Umbilical cord (tissue), 2 donors: ENCODE results near the gene PRKAR2B. TPM values are rescaled to one million over a fixed set of nuclear protein-coding genes. Genes with fewer than 3 reads are reported as not detected.
"Not testable (repeated sequence)": the region's sequence is repeated elsewhere in the genome, so short reads cannot be mapped to it uniquely, and the experiment has no call there.

Experiments
- DNase-seq: peaks from one replicate; pipeline ENCODE4 v3.0.0-alpha.2; 2015; ENCODE audit warnings: low spot score
- total RNA-seq: library from RNA; depleted of rRNA; stranded (reverse); fragments of >200 nt; gene quantifications from one replicate; pipeline ENCODE4 v1.2.3, GENCODE V29; 2014; ENCODE audit warnings: low replicate concordance; ENCODE audit not compliant: insufficient read depth

PRKAR2B gene
- total RNA-seq, 1 donor from 2014 or later, result 5.8 TPM

DNA sequence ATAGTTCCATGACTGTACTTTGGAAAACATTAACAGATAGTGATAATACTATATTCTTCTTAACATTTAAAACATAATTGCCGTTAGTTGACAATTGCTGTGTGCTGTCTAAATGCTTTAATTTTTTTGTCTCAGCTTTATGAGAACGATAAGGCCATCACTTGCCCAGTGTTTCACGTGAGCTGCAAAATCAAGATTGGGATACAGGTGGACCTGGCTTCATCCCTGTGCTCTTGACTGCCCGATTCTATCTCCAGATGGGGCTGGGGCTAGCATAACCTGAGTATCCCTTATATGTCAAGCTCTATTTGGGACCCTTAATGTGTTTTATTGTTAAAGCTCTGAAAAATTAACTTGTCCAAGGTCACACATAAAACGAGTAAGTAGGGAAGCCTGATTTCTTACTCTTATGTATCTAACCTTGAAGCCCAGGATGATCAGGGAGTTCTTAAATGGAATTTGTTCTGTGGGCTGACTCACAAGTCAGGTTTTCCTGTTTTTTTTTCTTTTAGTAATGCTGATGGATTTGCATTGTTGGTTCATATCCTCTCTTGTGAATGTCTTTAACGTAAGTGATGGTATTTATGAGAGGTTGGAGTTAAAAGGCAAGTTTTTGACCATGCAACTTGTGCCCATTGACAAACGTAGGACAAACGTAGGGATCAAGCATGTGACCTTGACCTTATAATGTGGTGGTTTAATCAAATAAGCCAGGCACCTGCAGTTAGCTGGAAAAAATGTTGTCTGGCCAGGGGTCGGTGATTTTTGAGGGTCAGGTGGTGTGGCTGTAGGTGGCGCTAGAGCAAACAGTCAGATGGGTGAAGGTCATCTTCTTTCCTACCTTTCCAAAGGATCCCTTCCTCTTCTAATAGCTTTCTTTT lies 3.6 kb downstream of the PRKAR2B start:
- DNase-seq, result no peak

DNA sequence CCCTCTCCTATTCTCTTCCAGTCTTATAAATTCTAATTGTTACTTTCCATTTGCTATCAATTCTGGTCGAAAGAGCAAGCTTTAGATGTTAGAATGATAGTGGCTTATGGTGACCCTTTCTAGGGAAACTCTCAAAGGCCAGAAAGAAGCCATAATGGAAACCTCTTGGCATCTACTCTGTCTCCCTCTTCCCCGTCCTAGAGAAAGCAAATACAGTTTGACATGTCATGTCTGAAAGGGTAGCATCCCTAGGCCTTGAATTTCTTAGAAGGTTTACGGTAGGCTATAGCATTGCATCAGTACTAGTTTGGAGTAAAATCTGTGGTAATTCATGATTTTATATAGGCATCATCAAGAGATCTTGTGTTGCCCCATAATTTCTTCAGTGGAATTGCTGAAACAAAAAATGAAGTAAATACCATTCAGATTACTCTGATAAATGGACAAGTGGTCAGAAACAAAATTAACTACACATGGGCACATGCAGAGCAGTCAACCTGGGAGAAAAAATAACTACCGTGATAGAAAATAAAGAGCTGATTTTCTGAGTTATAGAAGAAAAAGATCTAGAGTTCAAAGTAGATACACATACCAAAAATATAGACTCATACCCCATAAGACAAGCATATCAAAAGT lies 4.4 kb downstream of the PRKAR2B start:
- no peak for DNase-seq

DNA sequence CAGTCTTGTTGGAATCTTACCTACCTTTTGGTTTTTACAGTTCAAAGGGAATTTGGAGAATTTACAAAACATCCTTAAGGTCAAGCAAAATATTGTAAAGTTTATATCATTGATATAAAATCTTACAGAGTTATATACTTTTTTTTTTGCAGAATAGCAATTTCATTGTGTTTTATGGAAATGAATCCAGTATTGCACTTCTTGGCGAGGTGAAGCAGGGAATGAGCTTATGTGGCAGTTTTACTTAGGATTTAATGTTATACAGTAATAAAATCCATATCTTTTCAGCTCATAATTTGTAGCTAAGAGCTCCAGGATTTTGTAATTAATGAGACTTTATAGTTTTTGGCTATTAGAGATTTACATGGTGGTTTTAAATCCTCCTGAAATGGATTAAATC lies 5.0 kb downstream of the PRKAR2B start:
- no peak for DNase-seq

DNA sequence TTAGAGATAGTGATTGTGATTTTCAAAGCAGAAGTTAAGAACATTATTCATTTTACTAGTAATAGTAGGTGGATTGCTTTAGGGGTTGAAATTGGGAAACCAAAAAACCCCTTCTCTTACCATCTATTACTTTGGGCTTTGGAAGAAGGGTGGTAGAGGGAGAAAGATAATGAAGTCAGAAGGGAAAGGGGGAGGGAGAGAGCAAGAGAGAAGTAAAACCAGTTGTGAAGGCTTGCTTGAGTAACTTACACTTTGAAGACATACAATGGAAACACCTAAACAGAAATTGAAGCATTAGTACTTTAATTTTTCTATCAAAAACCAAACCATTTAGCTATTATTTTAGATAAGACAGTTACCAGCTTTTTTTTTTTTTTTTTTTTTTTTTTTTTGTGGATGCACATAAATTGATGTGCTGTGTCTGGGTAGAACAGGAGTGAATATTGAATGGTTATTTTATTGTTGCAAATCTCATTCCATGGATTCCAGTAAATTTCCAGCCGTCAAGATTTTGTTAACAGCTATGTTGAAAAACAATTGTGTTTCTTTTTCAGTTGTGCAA lies 5.5 kb downstream of the PRKAR2B start:
- DNase-seq, result no peak

DNA sequence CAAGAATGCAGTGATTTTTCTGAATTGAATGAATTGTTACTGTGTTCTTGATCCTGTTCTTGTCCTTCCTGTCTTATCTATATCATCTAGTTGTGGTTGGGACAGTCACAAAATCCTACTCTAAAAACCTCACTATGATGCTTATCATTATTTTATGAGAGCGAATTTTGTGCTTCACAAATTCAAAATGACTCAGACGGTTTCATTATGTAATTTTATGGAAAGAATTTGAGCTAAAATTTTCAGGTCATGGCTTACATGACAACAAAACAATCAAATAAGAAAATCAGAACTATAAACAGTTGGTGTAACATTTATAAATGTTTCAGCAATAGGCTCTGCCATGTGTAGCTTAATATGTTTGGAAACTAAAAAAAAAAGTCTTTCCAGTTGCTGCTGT lies 6.9 kb downstream of the PRKAR2B start:
- DNase-seq, result no peak

DNA sequence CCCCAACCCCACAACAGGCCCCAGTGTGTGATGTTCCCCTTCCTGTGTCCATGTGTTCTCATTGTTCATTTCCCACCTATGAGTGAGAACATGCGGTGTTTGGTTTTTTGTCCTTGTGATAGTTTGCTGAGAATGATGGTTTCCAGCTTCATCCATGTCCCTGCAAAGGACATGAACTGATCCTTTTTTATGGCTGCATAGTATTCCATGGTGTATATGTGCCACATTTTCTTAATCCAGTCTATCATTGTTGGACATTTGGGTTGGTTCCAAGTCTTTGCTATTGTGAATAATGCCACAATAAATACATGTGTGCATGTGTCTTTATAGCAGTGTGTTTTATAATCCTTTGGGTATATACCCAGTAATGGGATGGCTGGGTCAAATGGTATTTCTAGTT lies 10.5 kb downstream of the PRKAR2B start:
- DNase-seq, result not testable (repeated sequence)

DNA sequence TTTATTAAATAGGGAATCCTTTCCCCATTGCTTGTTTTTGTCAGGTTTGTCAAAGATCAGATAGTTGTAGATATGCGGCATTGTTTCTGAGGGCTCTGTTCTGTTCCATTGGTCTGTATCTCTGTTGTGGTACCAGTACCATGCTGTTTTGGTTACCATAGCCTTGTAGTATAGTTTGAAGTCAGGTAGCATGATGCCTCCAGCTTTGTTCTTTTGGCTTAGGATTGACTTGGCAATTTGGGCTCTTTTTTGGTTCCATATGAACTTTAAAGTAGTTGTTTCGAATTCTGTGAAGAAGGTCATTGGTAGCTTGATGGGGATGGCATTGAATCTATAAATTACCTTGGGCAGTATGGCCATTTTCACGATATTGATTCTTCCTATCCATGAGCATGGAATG lies 11.6 kb downstream of the PRKAR2B start:
- DNase-seq, result not testable (repeated sequence)

DNA sequence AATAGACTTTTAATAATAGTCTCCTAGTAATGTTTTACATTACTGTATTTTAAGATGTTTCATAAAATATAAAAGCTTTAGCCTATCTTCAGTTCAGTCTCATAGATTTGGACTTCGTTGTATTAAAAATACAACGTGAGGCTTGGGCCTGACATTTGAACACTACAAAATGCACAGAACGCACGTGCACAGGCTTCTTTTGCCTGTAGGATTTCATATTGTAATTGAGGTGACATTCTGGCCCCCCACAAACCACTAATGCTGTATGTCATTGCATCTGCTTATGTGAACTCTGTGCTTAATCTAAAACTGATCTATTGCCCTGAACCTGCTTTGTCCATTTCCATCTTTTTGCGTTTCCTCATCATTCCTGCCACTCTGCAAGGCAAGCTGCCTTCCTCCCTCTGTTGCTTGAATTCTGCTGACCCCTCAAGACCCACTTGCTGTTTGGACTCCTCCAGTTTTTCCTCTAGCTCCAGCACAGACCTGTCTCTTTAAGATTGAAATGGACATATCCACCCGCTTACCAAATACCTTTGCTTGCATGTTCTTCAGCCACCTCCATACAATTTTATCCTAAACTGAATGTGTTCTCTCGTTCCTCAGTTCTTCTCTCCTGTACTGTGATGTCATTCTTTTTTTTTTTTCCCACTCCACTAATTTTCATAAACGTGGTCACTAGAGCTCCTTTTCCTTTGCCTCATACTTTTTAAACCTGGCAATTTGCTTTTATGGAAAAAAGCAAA lies 12.4 kb downstream of the PRKAR2B start:
- DNase-seq, result no peak

DNA sequence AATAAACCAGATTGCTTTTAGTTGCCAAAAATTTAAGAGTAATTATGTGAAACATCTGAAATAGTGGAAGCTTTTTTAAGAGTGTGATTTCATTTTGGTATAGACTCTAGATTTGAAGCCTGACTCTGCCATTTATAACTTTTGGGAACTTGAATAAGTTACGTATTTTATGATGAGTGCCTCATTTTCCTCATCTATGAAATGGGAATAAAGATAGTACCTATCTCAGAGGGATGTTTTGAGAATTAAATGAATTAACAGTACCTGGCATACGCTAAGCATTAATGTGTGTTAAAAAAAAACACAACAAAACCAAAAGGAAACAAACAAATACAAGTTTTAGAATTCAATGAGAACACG lies 12.9 kb downstream of the PRKAR2B start:
- DNase-seq, result no peak

DNA sequence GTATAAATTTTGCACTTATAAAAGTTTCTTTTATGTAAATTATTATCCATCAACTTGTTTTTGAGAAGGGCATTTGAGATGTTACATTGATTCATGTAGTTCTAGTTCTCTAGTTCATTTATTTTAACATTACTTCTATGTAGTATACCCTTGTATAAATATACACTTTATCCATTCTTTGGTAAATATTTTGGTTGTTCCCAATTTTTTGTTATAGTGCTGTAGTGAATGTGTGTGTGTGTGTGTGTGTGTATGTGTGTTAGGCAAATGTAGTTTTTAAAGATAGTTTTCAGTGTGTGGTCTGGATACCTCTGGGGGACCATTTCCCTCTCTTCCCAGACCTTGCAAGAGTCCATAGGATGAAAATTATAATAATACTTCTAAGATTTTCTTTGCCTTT lies 15.0 kb downstream of the PRKAR2B start:
- DNase-seq, result no peak

DNA sequence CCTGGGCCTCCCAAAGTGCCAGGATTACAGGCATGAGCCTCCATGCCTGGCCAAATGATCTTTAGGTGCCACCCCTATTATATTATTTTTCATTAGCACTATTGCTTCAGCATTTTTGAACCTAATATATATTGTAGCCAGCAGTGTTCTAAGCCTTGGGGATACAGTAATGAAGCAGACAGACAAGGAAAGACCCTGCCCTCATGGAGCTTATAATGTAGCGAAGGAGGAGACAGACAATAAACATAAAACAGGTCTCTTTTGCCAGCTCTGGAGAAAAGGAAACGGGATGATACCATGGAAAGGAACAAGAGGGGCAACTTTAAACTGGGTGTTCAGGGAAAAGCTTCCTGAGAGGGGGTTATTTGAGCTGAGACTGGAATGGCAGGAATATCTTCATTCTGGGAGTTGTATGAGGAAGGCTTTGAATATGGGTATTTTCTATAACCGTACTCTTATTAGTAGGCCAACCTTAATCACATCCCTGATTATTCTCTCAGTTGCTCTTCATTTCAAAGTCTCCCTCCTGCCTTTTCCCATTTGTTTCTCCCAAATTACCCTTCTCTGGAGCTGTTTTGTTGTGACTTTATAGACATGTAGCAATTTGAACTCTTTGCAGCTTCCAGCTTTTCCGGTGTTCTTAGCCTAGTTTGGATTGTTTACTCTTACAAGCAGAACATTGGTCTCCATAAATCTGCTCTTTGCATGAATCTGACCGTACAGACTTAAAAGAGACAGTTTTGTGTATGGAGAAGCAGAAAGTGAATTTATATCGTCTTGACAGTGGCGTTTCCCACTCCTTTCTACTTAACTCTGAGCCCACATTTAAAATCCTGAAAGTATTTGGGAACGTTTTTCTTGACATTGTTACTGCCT lies 19.0 kb downstream of the PRKAR2B start:
- peak; percentile 14 for DNase-seq

DNA sequence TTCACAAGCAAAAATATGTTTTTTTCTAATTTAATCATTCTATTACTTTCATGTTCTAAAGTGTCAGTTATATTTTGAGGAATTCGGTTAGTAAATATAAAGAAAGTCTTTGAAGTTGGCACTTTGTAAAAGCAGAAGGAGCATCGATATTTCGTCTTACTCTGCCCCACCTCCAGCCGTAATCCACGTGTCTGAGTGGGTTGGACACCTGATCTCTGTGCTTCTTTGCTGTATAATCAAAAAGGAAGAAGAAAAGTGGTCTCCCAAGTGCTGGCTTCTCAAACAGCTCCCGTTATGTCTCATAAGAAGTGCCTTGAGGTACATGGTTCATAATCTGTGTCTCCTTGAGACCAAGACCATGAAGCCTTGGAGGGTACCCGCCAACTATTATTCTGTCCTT lies 19.8 kb downstream of the PRKAR2B start:
- DNase-seq, result no peak

DNA sequence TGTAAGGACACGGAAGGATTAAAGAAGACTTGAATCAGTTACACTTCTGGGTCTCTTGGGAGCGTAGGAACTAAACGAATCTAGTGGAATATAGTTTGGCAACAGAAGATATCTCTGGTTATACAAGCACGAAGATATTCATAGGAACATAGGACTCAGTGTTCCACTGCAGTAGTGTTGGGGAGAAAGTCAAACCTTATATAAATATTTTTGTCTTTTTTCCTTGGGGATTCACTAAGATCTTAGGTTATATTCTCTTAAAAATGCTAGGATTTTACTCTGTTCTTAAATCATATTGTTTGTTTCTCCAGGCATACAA lies 21.4 kb downstream of the PRKAR2B start:
- DNase-seq, result no peak

DNA sequence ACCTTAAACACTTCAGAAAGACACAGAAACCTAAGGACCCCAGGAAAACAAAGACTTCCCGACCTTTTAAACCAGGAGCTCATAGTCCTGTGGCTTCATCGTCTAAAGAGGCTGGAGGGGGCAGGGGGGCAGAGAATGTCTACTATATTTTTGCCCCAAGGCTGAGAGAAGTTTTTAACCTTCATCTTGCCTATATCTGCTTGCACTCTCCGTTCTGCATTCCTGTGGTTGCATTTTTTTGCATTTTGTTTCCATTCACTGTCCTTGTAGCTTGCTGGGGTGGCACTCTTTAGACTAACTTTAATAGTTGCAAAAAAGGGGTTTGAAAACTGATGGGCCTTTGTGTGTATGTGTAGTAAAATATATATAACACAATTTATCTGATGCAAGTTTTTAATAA lies 23.7 kb downstream of the PRKAR2B start:
- DNase-seq, result no peak

DNA sequence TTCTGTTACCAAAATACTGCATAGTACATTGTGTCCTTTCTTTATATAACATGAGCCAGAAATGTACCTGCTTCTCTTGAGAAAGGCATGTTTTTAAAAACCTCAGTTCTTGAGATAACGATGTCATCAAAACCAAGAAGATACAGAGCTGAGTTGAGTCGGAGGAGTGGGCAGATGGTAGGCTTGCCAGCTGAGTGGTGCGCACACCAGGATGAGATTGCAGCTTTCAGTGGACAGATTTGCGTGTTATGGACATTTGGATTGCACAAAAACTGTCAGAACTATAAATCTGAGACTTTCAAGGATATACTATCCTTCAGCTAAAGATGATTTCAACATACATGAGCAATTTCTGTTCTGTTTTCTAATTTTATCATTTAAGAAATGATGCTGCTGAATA lies 25.0 kb downstream of the PRKAR2B start:
- no peak for DNase-seq

DNA sequence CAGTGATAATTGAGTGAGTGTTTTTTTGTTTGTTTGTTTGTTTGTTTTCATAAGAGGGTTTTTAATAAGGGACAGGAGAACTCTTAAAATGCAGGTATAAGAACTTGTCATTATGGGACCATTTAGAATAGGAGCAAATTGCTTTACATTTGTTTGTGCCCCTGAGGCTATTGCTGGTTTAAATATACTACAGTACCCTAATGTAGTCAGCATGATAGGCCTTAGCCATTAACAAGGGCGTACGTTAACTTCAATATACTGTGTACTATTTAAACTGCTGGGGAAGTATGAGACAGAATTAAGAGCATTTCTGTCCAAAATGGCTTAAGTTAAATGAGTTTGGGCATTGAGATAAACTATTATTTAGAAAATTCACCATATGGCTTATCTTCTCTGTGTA lies 26.2 kb downstream of the PRKAR2B start:
- no peak for DNase-seq

DNA sequence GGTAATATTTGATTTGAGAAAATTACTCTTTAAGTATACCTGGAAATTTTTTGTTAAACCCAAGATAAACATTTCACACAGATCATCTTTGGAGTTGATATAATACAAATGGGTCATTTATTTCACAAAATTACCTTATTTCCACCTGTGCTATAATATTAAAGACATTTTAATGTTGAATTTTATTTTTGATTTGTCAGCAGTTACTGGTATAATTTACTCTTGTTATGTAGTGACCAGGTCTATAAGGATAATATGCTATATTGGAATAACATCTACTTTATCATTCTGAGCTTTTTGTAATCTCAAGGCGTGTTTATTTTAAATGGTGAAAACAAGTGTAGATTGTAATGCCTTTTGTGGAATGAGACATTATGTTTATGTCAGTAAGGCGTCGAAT lies 26.6 kb downstream of the PRKAR2B start:
- DNase-seq, result no peak

DNA sequence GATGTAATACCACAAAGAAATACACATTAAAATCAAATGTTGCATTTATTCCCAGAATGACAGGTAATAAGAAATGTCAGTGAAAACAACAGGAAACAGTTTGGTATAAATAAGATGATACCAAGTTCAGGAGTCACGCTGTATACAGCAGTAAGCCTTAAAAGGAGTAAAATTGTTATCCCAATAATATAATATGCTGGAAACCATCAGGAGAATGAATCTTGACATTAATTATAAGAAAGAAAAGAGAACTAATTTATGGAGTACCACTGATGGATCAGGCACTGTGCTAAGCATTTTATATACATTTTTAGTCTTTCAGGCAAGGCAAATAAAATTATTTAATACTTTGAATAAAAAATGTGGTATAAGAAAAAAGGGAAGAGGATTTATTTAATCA lies 27.6 kb downstream of the PRKAR2B start:
- no peak for DNase-seq

DNA sequence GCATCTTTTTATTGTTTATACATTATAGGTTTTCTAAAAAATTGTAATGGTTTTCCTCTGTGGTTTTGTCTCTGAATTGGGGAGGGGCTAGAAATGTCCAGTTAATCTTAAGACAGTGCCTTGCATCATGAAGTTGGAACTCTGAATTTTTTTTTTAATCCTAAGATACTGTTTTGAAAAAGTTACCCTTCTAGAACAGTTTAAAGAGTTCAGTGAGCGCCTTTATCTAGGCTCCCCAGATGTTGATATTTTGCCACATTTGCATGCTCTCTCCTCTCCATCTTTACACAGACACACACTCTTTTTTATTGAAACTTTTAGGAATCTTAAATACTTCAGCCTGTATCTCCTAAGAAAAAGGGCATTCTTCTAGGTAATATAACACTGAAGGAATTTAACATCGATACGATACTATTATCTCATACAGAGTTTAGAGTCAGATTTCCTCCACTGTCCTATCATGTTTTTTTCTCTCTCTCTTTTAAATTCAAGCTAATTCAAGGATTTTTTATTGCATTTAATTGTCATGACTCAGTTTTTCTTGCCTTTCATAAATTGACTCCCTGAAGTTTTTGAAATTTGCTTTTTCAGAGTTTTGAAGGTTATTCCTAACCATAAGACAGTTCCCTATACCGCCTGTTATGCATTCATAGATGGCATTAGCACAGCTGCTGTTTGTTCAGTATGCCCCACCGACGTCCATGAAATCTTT lies 31.5 kb downstream of the PRKAR2B start:
- no peak for DNase-seq

DNA sequence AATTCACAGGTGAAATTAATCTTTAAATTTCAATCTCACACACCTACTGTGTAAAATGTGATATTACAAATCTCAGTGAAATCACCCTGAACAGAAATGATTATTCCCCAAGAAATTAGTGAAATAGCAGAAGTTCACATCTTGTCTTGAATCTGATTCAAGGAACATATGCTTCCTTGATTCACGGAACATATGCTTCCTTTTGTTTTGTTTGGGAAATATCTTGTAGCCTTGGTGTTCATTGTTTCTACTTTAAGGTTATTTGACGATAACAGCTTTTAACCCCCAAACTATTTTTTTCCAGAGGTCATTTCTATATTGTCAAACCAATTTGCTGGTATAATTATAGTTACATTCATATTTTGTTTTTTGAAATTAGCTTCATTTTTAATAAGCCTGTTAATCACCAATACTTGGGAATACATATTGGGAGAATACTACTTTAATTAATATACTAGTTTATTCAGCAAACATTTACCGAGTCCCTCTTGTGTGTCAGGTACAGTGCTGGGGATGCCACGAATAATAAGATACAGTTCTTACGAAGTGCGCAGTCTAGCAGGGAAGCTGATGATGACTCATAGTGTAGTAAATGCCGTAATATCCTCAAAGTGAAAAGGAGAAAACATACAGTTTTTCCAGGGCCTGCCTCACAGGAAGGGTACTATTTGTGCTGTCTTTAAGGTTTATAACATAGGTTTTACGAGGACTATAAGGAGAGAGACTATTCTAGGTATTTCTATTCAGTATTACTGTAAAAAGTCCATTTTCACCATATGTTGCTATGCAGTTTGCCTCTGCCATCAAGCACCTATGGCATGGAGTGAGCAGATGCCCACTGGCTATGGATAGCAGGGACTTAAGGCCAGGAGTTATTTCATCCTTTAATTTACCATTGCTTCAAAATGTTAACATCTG lies 32.5 kb downstream of the PRKAR2B start:
- DNase-seq, result no peak
